ENCODE results near the gene TPTE. TPM values are rescaled to one million over a fixed set of nuclear protein-coding genes. Genes with fewer than 3 reads are reported as not detected.
"Not testable (repeated sequence)": the region's sequence is repeated elsewhere in the genome, so short reads cannot be mapped to it uniquely, and the experiment has no call there.

The TPTE gene
- total RNA-seq, 1 donor from 2014 or later: not detected

DNA sequence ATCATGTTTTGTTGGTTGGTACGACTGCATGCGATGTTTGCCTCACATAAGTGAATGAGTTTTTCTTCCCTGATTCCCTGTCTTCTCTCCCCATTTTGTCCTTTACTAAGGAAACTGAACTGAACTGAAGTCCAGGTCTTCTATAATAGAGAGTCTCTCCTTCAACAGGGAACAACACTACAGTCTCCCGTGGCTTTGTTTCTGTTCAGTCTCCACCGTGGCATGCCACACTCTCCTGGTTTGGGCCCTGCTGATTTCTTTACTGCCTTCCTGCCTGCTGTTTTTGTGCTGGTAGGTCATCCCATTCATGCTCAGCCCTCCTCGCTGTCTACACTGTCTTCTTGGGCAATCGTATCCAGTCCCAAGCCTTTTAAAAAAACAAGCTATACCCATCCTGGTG is 92.9 kb downstream of the TPTE start:
- H3K4me1 Mint-ChIP-seq (ENCODE audit: low read depth, unreplicated experiment); H3K9me3 Mint-ChIP-seq (ENCODE audit: unreplicated experiment); H3K27me3 Mint-ChIP-seq (ENCODE audit: unreplicated experiment); H3K27ac Mint-ChIP-seq (ENCODE audit: unreplicated experiment); H3K36me3 Mint-ChIP-seq (ENCODE audit: unreplicated experiment); H3K4me3 Mint-ChIP-seq (ENCODE audit: unreplicated experiment); DNase-seq: not testable (repeated sequence)

GRCh38 chr21:10616061-10616460 is 94.7 kb downstream of the TPTE start:
- H3K9me3 Mint-ChIP-seq (ENCODE audit: unreplicated experiment); H3K27ac Mint-ChIP-seq (ENCODE audit: unreplicated experiment); H3K27me3 Mint-ChIP-seq (ENCODE audit: unreplicated experiment); H3K36me3 Mint-ChIP-seq (ENCODE audit: unreplicated experiment); H3K4me1 Mint-ChIP-seq (ENCODE audit: low read depth, unreplicated experiment); DNase-seq; H3K4me3 Mint-ChIP-seq (ENCODE audit: unreplicated experiment): not testable (repeated sequence)

GRCh38 chr21:10616535-10616934 is 95.2 kb downstream of the TPTE start:
- no peak for DNase-seq
- H3K4me1 Mint-ChIP-seq (ENCODE audit: low read depth, unreplicated experiment): no peaks in the 10 kb centered on the region
- no peak overlapping the region for H3K4me3 Mint-ChIP-seq (ENCODE audit: unreplicated experiment)
- no peak overlapping the region for H3K27ac Mint-ChIP-seq (ENCODE audit: unreplicated experiment)
- TF ChIP-seq, protein P1, sequence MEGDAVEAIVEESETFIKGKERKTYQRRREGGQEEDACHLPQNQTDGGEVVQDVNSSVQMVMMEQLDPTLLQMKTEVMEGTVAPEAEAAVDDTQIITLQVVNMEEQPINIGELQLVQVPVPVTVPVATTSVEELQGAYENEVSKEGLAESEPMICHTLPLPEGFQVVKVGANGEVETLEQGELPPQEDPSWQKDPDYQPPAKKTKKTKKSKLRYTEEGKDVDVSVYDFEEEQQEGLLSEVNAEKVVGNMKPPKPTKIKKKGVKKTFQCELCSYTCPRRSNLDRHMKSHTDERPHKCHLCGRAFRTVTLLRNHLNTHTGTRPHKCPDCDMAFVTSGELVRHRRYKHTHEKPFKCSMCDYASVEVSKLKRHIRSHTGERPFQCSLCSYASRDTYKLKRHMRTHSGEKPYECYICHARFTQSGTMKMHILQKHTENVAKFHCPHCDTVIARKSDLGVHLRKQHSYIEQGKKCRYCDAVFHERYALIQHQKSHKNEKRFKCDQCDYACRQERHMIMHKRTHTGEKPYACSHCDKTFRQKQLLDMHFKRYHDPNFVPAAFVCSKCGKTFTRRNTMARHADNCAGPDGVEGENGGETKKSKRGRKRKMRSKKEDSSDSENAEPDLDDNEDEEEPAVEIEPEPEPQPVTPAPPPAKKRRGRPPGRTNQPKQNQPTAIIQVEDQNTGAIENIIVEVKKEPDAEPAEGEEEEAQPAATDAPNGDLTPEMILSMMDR (IDR thresholded peaks at IDR 0.05; ENCODE audit: partially characterized antibody, unreplicated experiment): no peak
- peaks cover 9% of the 10 kb centered on the region for H3K9me3 Mint-ChIP-seq (ENCODE audit: unreplicated experiment)
- H3K36me3 Mint-ChIP-seq (ENCODE audit: unreplicated experiment): no peaks in the 10 kb centered on the region
- H3K27me3 Mint-ChIP-seq (ENCODE audit: unreplicated experiment): no peaks in the 10 kb centered on the region

DNA sequence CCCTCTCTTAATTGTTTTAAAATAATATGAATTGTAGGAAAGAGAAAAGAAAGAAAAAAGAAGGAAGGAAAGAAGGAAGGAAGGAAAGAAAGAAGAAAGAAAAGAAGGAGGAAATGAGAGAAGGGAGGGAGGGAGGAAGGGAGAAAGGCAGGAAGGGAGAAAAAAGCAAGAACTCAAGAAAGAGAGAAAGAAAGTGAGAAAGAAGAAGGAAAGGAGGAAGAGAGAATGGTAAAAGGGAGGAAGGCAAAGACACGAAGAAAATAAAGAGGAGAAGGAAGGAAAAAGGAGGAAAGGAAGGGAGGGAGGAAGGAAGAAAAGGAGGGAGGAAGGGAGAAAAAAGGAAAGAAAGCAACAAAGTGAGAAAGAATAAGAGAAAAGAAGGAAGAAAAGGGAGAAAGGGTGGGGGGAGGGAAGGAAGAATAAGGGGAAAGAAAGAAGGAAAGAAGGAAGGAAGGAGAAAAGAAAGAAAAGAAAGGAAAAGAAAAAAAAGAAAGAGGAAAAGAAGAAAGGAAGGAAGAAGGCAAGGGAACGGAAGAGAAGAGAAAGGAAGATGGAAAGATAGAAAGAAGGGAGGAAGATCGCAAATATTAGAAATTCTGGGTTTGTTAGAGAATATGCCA is 95.9 kb downstream of the TPTE start:
- H3K4me1 Mint-ChIP-seq (ENCODE audit: low read depth, unreplicated experiment); H3K36me3 Mint-ChIP-seq (ENCODE audit: unreplicated experiment); H3K9me3 Mint-ChIP-seq (ENCODE audit: unreplicated experiment); H3K27ac Mint-ChIP-seq (ENCODE audit: unreplicated experiment); DNase-seq; H3K4me3 Mint-ChIP-seq (ENCODE audit: unreplicated experiment); H3K27me3 Mint-ChIP-seq (ENCODE audit: unreplicated experiment): not testable (repeated sequence)

DNA sequence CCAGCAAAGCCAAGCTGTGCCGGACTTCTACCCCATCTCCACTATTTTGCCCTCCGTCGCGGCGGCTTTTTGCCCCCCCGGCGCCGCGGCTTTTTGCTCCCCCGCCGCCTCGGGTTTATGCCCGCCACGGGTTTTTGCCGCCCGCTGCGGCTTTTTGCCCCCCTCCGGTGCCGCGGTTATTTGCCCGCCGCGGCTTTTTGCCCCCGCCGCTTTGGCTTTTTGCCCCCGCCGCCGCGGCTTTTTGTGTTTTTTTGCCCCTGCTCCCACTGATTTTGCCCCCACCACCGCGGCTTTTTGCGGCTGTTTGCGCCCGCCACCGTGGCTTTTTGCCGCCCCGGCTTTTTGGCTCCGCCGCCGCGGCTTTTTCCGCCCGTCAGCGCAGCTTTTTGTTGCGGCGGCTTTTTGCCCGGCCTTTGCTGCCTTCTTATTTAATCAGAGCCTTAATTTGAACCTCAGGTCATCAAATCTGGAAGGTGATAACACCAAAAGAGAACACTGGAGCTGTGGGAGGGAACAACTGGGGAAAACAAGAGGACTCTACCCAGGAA is 106.0 kb downstream of the TPTE start:
- Mint-ChIP-seq H3K4me3 (ENCODE audit: unreplicated experiment) (no peak overlapping the region), H3K36me3 (ENCODE audit: unreplicated experiment) (no peaks in the 10 kb centered on the region), H3K4me1 (ENCODE audit: low read depth, unreplicated experiment) (no peaks in the 10 kb centered on the region), H3K27ac (ENCODE audit: unreplicated experiment) (no peak overlapping the region), H3K27me3 (ENCODE audit: unreplicated experiment) (no peaks in the 10 kb centered on the region), H3K9me3 (ENCODE audit: unreplicated experiment) (no peaks in the 10 kb centered on the region)
- TF ChIP-seq, protein P1 (IDR thresholded peaks at IDR 0.05; ENCODE audit: partially characterized antibody, unreplicated experiment): no peak
- no peak for DNase-seq

DNA sequence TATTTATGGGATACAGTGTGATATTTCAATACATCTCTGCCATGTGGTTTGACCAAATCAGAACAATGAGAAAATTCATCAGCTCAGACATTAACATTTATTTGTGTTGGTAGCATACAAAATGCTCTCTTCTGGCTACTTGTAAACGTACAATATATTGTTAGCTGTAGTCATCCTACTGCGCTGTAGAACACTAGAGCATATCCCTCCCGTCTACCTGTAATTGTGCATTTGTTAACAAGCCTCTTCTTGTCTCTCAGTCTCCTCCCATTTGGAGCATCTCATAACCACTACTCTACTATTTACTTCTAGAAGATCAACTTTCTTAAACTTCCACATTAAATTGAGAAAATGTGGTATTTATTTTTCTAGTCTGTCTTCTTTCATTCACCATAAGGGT is 107.9 kb downstream of the TPTE start:
- H3K4me1 Mint-ChIP-seq (ENCODE audit: low read depth, unreplicated experiment); H3K36me3 Mint-ChIP-seq (ENCODE audit: unreplicated experiment); H3K9me3 Mint-ChIP-seq (ENCODE audit: unreplicated experiment): not testable (repeated sequence)

DNA sequence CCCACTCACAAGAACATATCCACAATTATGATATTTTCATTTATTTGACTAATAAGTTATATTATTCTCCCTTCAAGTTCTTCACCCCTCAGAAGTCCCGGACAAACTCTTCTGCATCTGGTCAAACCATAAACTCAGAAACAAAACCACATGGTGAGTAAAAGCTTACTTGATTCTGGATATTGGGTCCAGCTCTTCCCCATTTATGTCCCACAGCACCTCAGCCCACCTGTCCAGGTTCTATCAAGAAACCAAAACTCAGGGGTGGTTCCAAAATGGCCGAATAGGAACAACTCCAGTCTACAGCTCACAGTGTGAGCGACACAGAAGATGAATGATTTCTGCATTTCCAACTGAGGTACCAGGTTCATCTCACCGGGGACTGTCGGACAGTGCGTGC is 109.4 kb downstream of the TPTE start:
- H3K36me3 Mint-ChIP-seq (ENCODE audit: unreplicated experiment); H3K9me3 Mint-ChIP-seq (ENCODE audit: unreplicated experiment); H3K27ac Mint-ChIP-seq (ENCODE audit: unreplicated experiment); H3K4me1 Mint-ChIP-seq (ENCODE audit: low read depth, unreplicated experiment); DNase-seq; H3K27me3 Mint-ChIP-seq (ENCODE audit: unreplicated experiment); H3K4me3 Mint-ChIP-seq (ENCODE audit: unreplicated experiment): not testable (repeated sequence)

More for the DNA sequence above, 107.9 kb downstream of the TPTE start:
- not testable (repeated sequence) for H3K27me3 Mint-ChIP-seq (ENCODE audit: unreplicated experiment); H3K4me3 Mint-ChIP-seq (ENCODE audit: unreplicated experiment); DNase-seq; H3K27ac Mint-ChIP-seq (ENCODE audit: unreplicated experiment)

GRCh38 chr21:10631316-10631715 is 109.9 kb downstream of the TPTE start:
- not testable (repeated sequence) for DNase-seq; H3K27ac Mint-ChIP-seq (ENCODE audit: unreplicated experiment); H3K9me3 Mint-ChIP-seq (ENCODE audit: unreplicated experiment); H3K4me1 Mint-ChIP-seq (ENCODE audit: low read depth, unreplicated experiment); H3K27me3 Mint-ChIP-seq (ENCODE audit: unreplicated experiment); H3K4me3 Mint-ChIP-seq (ENCODE audit: unreplicated experiment); H3K36me3 Mint-ChIP-seq (ENCODE audit: unreplicated experiment)

DNA sequence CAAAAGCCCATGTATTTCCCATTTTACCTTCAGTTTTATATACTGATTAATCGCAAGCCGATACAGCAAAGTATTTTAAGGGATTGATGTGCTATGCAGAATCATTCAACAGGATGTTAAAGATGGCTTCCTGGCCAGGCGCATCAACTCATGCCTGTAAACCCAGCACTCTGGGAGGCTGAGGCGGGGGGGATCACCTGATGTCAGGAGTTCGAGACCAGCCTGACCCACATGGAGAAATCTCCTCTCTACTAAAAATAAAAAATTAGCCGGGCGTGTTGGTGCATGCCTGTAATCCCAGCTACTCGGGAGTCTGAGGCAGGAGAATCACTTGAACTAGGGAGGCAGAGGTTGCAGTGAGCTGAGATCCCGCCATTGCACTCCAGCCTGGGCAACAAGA is 116.8 kb downstream of the TPTE start:
- H3K27ac Mint-ChIP-seq (ENCODE audit: unreplicated experiment); H3K36me3 Mint-ChIP-seq (ENCODE audit: unreplicated experiment); H3K27me3 Mint-ChIP-seq (ENCODE audit: unreplicated experiment); H3K9me3 Mint-ChIP-seq (ENCODE audit: unreplicated experiment); H3K4me3 Mint-ChIP-seq (ENCODE audit: unreplicated experiment); DNase-seq; H3K4me1 Mint-ChIP-seq (ENCODE audit: low read depth, unreplicated experiment): not testable (repeated sequence)

All from glutamatergic neuron (in vitro differentiated cells).